Thoracic aorta (tissue), 2 donors: ENCODE results near the gene PSMD2. TPM values are rescaled to one million over a fixed set of nuclear protein-coding genes. Genes with fewer than 3 reads are reported as not detected.

ENCODE experiments used
- ATAC-seq: fragments of 150-250 bp; one replicate; pipeline ENCODE4 v1.8.0; 2017; ENCODE audit warnings: low read depth; ENCODE audit not compliant: insufficient number of reproducible peaks, low FRiP score
- DNase-seq: peaks from one replicate; pipeline ENCODE4 v3.0.0-alpha.2; 2020; ENCODE audit warnings: low spot score
- H3K27ac ChIP-seq, 2 donors: fragments of 200-600 bp; sonication (generic); 1 replicate in 1 of 2; 2 replicates in 1 of 2; pipeline ENCODE4 v1.5.1; 2016; ENCODE audit warnings: mild to moderate bottlenecking in 2 of 2, moderate library complexity in 2 of 2
- H3K27me3 ChIP-seq: fragments of 200-600 bp; sonication (generic); replicated peaks from 2 replicates; pipeline ENCODE4 v1.6.0; 2016; ENCODE audit warnings: mild to moderate bottlenecking; ENCODE audit not compliant: insufficient read depth
- H3K36me3 ChIP-seq: fragments of 200-600 bp; sonication (generic); one replicate; pipeline ENCODE4 v1.5.1; 2016
- H3K4me1 ChIP-seq, 2 donors: fragments of 200-600 bp; sonication (generic); 1 replicate in 1 of 2; 2 replicates in 1 of 2; pipeline versions ENCODE4 v1.5.1 to v1.6.0; 2016; ENCODE audit warnings: low read depth in 2 of 2, mild to moderate bottlenecking in 1 of 2; ENCODE audit not compliant: control insufficient read depth in 1 of 2
- H3K4me3 ChIP-seq: fragments of 200-600 bp; sonication (generic); 2 replicates; pipeline ENCODE4 v1.5.1; 2016; ENCODE audit warnings: mild to moderate bottlenecking
- H3K9me3 ChIP-seq: fragments of 200-600 bp; sonication (generic); 2 replicates; pipeline ENCODE4 v1.5.1; 2016
- total RNA-seq, 2 donors: library from RNA; depleted of rRNA; stranded (reverse); fragments of >200 nt; gene quantifications; one replicate each; pipeline versions ENCODE4 v1.1.0 to v1.2.3, GENCODE V29; 2016
- TF ChIP-seq, protein P1 (sequence below): fragments of 200-600 bp; sonication (generic); IDR thresholded peaks from one replicate; pipeline ENCODE4 v1.5.1; 2019; ENCODE audit warnings: antibody characterized with exemption

The PSMD2 gene
- total RNA-seq, 2 donors from 2014 or later: 160 to 213 TPM

- peaks cover 30% of the 10 kb centered on the region for H3K36me3 ChIP-seq
- TF ChIP-seq, protein P1, sequence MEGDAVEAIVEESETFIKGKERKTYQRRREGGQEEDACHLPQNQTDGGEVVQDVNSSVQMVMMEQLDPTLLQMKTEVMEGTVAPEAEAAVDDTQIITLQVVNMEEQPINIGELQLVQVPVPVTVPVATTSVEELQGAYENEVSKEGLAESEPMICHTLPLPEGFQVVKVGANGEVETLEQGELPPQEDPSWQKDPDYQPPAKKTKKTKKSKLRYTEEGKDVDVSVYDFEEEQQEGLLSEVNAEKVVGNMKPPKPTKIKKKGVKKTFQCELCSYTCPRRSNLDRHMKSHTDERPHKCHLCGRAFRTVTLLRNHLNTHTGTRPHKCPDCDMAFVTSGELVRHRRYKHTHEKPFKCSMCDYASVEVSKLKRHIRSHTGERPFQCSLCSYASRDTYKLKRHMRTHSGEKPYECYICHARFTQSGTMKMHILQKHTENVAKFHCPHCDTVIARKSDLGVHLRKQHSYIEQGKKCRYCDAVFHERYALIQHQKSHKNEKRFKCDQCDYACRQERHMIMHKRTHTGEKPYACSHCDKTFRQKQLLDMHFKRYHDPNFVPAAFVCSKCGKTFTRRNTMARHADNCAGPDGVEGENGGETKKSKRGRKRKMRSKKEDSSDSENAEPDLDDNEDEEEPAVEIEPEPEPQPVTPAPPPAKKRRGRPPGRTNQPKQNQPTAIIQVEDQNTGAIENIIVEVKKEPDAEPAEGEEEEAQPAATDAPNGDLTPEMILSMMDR: no peak
- peak; percentile 38 for DNase-seq
- H3K4me1 ChIP-seq: peaks cover 16 to 43% of the 10 kb centered on the region in 2 donors
- no peaks in the 10 kb centered on the region for H3K27me3 ChIP-seq
- peak overlapping the region; percentile 92 to 94 for H3K27ac ChIP-seq
- peak overlapping the region; percentile 93 for H3K4me3 ChIP-seq
- ATAC-seq: no peak
- no peaks in the 10 kb centered on the region for H3K9me3 ChIP-seq
These were observed 36.9 kb downstream of the PSMD2 start for GRCh38 chr3:184335661-184336546.

GRCh38 chr3:184336547-184337398 is 37.7 kb downstream of the PSMD2 start:
- H3K4me1 ChIP-seq: peaks cover 16 to 43% of the 10 kb centered on the region in 2 donors
- H3K27ac ChIP-seq: peak overlapping the region; percentile 92 to 94
- no peaks in the 10 kb centered on the region for H3K9me3 ChIP-seq
- peaks cover 26% of the 10 kb centered on the region for H3K36me3 ChIP-seq
- no peaks in the 10 kb centered on the region for H3K27me3 ChIP-seq
- no peak for DNase-seq
- peak overlapping the region; percentile 93 for H3K4me3 ChIP-seq
- TF ChIP-seq, protein P1: no peak
- ATAC-seq: peak; percentile 51

DNA sequence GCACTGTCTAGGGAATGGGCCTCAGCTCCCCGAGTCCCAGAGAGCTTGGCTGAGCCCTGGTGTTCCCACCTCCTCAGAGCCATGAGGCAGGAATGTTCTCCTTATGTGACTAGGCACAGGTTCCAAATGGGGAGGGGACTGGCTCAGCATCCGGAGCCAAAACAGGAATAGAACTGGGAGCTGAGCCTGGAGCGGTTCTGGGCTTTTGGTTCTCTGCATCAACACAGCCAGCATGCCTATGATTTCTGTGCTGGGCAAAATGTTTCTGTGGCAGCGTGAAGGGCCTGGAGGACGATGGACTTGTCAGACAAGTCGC is 38.3 kb downstream of the PSMD2 start, which contains the start of gene FAM131A:
Gene FAM131A, plus strand, starts transcription at position 202 of the 316 bp plus-strand sequence. Its CDS starts 31 bp downstream, at position 233.
- DNase-seq: peak; percentile 67
- ATAC-seq: peak; percentile 57
- no peaks in the 10 kb centered on the region for H3K9me3 ChIP-seq
- peak within 1 kb of the TSS; percentile 93 for H3K4me3 ChIP-seq
- TF ChIP-seq, protein P1: no peak
- peaks cover 16 to 40% of the 10 kb centered on the region in 2 donors for H3K4me1 ChIP-seq
- H3K27ac ChIP-seq: peak within 1 kb of the TSS; percentile 92 to 94
- H3K27me3 ChIP-seq: no peaks in the 10 kb centered on the region
- H3K36me3 ChIP-seq: peaks cover 26% of the 10 kb centered on the region

DNA sequence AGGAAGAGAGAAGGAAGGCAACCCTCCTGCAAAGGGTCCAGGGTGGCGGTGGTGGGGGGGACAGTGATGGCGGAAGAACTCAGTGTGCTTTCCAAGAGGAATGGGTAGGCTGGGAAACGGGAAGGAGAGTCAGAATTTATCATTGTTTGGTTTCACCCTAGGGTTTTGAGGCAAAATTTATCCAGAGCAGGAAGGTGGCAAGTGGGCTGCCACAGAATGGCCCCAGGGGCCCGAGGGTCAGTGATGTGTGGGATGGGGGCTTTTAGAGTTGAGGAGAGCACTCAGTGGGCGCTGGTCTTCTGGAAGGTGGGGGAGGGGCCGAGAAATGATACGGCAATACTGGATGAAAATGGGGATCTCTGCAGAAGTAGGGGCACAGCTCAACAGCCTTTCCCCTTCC is 38.9 kb downstream of the PSMD2 start:
- DNase-seq (no peak), ATAC-seq (no peak)
- H3K27ac ChIP-seq: peak overlapping the region; percentile 92 to 94
- H3K4me3 ChIP-seq: peak overlapping the region; percentile 93
- H3K4me1 ChIP-seq: peaks cover 16 to 40% of the 10 kb centered on the region in 2 donors
- H3K27me3 ChIP-seq: no peaks in the 10 kb centered on the region
- no peaks in the 10 kb centered on the region for H3K9me3 ChIP-seq
- H3K36me3 ChIP-seq: peaks cover 27% of the 10 kb centered on the region
- TF ChIP-seq, protein P1: no peak

GRCh38 chr3:184338511-184338945 is 39.5 kb downstream of the PSMD2 start:
- Histone ChIP-seq H3K4me1 (peaks cover 16 to 40% of the 10 kb centered on the region in 2 donors), H3K9me3 (no peaks in the 10 kb centered on the region), H3K4me3 (peak overlapping the region; percentile 93), H3K27me3 (no peaks in the 10 kb centered on the region), H3K36me3 (peaks cover 25% of the 10 kb centered on the region), H3K27ac (peak overlapping the region; percentile 92 to 94)
- TF ChIP-seq, protein P1: peak; percentile 44
- ATAC-seq (peak; percentile 21), DNase-seq (peak; percentile 60)
